ENCODE data around the gene MFSD6. TPM values are rescaled to one million over a fixed set of nuclear protein-coding genes. Genes with fewer than 3 reads are reported as not detected.

Gene MFSD6
- total and polyA plus RNA-seq, 2 of the 8 experiments (the other 6 are each of a cell fraction or from before 2014, with no cell fraction given), result 1.8 to 5.1 TPM

GRCh38 chr2:190478572-190479195 is 70.5 kb downstream of the MFSD6 start:
- no peak overlapping the region for H2BK20ac ChIP-seq (ENCODE audit: low read length)
- no peak for DNase-seq (ENCODE audit: low read depth in 1 of 2, low spot score in 2 of 2)
- no peaks in the 10 kb centered on the region for H4K20me1 ChIP-seq (replicated peaks in 1 of 2; ENCODE audit: control insufficient read depth in 1 of 2, insufficient read depth in 2 of 2, low read length in 2 of 2)
- no peaks in the 10 kb centered on the region for H3K27me3 ChIP-seq (replicated peaks in 1 of 4; ENCODE audit: control insufficient read depth in 3 of 4, extremely low read depth in 1 of 4, insufficient read depth in 3 of 4, low read length in 3 of 4)
- no peak overlapping the region for H2AFZ ChIP-seq (ENCODE audit: low read length)
- no peak overlapping the region for H2BK15ac ChIP-seq (ENCODE audit: low read length)
- no peak overlapping the region for H4K5ac ChIP-seq (ENCODE audit: insufficient read length, low read depth, low read length)
- TF ChIP-seq TCF12 (IDR thresholded peaks at IDR 0.05; ENCODE audit: low read depth, low read length) (no peak), EGR1 (IDR thresholded peaks at IDR 0.05; ENCODE audit: borderline replicate concordance, low read depth, low read length) (no peak), GABPA (IDR thresholded peaks at IDR 0.05; ENCODE audit: borderline replicate concordance, insufficient read depth, low read length) (no peak), SIX5 (IDR thresholded peaks at IDR 0.05; ENCODE audit: low read depth, low read length) (no peak), TBP (IDR thresholded peaks at IDR 0.05; ENCODE audit: low read depth, low read length) (no peak), RFX5 (IDR thresholded peaks at IDR 0.05; ENCODE audit: borderline replicate concordance, low read depth, low read length) (no peak), CHD1 (IDR thresholded peaks at IDR 0.05; ENCODE audit: low read depth, low read length) (no peak)
- H3K23ac ChIP-seq (ENCODE audit: insufficient read length), result no peak overlapping the region
- no peak overlapping the region for H3K4me2 ChIP-seq (ENCODE audit: insufficient read depth in 1 of 2, low read depth in 2 of 2, low read length in 2 of 2)
- no peak overlapping the region for H2BK5ac ChIP-seq (ENCODE audit: low read depth, low read length)
- H3K14ac ChIP-seq (ENCODE audit: insufficient read length), result no peak overlapping the region
- H3K4me1 ChIP-seq (replicated peaks in 1 of 4; ENCODE audit: control insufficient read depth in 3 of 4, insufficient read depth in 4 of 4, low read length in 3 of 4), result no peaks in the 10 kb centered on the region
- H2BK12ac ChIP-seq (ENCODE audit: low read depth, low read length), result no peak overlapping the region
- no peak overlapping the region for H2BK120ac ChIP-seq (replicated peaks; ENCODE audit: low read depth, low read length)
- no peak overlapping the region for H4K91ac ChIP-seq (replicated peaks; ENCODE audit: insufficient read length, low read length)
- 84% methylated on average over 3 of the region's 3 CpGs; no CpG with 5 or more reads in 1 of the 2 experiments for WGBS, 2 experiments (ENCODE audit: extremely low coverage in 1 of 2, insufficient coverage in 1 of 2, insufficient read length in 1 of 2, insufficient replicate concordance in 2 of 2, low coverage in 1 of 2, low lambda C conversion rate in 2 of 2, missing lambda C conversion rate in 1 of 2)
- no peaks in the 10 kb centered on the region for H3K36me3 ChIP-seq (ENCODE audit: control insufficient read depth in 2 of 4, insufficient read depth in 4 of 4, low read length in 3 of 4)
- no peak overlapping the region for H2AK5ac ChIP-seq (ENCODE audit: low read depth, low read length)
- no peak overlapping the region for H3K18ac ChIP-seq (ENCODE audit: extremely low read depth, low read length)
- H3K9ac ChIP-seq (replicated peaks in 1 of 4; ENCODE audit: extremely low read depth in 1 of 4, low read depth in 3 of 4, low read length in 3 of 4), result no peak overlapping the region; a peak in 1 of 7 replicates
- no peaks in the 10 kb centered on the region for H3K9me3 ChIP-seq (ENCODE audit: insufficient read depth in 2 of 2, low read depth in 1 of 2, low read length in 1 of 2)
- H3K4me3 ChIP-seq (ENCODE audit: extremely low read depth in 1 of 4, insufficient read depth in 2 of 4, low read depth in 3 of 4, low read length in 4 of 4), result no peak overlapping the region
- no peaks in the 10 kb centered on the region for H3K79me2 ChIP-seq (ENCODE audit: control insufficient read depth in 1 of 2, insufficient read depth in 2 of 2, low read length in 2 of 2)
- H3K23me2 ChIP-seq (ENCODE audit: low read depth, low read length), result no peaks in the 10 kb centered on the region
- FAIRE-seq, result no peak
- ChIA-PET CTCF (ENCODE audit: partially characterized antibody) (interaction anchor here (1.2 to 1.4 kb wide), 2 partner anchors 14 to 95 kb away, joined by 3 to 4 read pairs; no protein-coding TSS in a partner anchor), POLR2A (ENCODE audit: partially characterized antibody) (no interaction called here)
- H3K4ac ChIP-seq (replicated peaks; ENCODE audit: insufficient read length, low read depth, low read length), result no peak overlapping the region
- H4K8ac ChIP-seq (ENCODE audit: extremely low read depth, insufficient read depth, low read length), result no peak overlapping the region
- no peaks in the 10 kb centered on the region for H3K79me1 ChIP-seq (ENCODE audit: low read depth, low read length)
- H3K56ac ChIP-seq (replicated peaks; ENCODE audit: insufficient read length, low read depth, low read length), result no peak overlapping the region
- no peak overlapping the region for H3K27ac ChIP-seq (ENCODE audit: low read depth, low read length)
